Measurements from ENCODE around the gene PGF. TPM values are rescaled to one million over a fixed set of nuclear protein-coding genes. Genes with fewer than 3 reads are reported as not detected.

The PGF gene
- total and polyA plus RNA-seq, 4 donors = 3.0 to 10.0 (median 6.8) TPM

DNA sequence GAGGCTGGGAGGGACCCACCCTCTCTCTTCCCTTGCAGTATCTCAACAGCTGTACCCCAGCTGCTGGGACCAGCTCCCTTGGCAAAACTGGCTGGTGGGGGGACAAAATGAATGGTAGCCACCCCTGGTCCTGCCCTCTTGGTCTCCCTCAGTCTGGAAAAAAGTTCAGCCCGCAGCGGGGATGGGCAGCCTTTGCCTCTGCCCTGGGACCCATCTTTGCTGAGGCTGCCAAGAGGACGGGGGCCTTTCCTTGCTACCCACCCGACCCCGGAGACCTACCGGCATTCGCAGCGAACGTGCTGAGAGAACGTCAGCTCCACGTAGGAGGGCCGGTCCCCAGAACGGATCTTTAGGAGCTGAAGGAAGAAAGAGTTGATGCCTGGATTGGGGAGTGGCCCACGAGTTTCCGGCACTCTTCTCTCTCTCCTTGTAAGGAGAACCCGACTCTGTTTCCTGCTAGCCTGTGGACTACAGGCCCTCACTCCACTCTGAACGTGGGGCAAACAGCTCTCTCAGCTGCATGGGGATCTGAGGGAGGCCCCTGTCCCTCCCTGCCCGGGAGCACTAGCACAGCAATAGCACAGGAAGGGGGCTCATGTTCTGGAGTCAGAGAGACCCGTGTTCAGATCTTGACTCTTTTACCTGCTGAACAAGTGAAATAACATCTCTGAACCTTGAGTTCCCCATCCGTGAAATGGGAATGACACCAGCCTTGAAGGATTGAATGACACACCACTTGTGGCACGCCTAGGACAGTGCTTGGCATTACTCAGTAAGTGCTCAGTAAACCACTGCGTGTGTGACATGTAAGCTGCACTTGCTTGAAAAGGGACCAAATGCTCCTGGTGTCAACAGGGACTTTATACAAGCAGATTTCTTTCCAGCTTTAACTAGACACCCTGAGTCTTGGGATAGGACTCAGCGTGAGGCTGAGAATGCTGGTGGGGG lies 6.9 kb downstream of the PGF start:
- Histone ChIP-seq H3K4me3 (no peak overlapping the region), H3K9me3 (ENCODE audit: control insufficient read depth in 4 of 4, insufficient read depth in 3 of 4, low read length in 3 of 4) (no peaks in the 10 kb centered on the region), H3K27ac (ENCODE audit: low read depth in 1 of 2, low read length in 1 of 2) (no peak overlapping the region), H3K9ac (ENCODE audit: insufficient read depth in 1 of 2, low read length in 2 of 2) (no peak overlapping the region), H3K4me1 (ENCODE audit: control insufficient read depth in 5 of 5, insufficient read depth in 5 of 5, low read length in 5 of 5) (peaks cover 0 to 44% (median 8%) of the 10 kb centered on the region in 5 donors), H3K36me3 (ENCODE audit: control insufficient read depth in 4 of 4, insufficient read depth in 4 of 4, low read length in 4 of 4) (peaks cover 0 to 19% (median 6%) of the 10 kb centered on the region in 4 donors), H3K27me3 (ENCODE audit: control insufficient read depth in 3 of 3, insufficient read depth in 3 of 3, low read length in 2 of 3) (no peaks in the 10 kb centered on the region)
- WGBS, 2 donors = 83 to 88% methylated on average over 22 to 23 of the region's 23 CpGs
- DNase-seq (no peak), ATAC-seq (ENCODE audit: insufficient read depth, low FRiP score) (no peak)
- TF ChIP-seq, protein P1, sequence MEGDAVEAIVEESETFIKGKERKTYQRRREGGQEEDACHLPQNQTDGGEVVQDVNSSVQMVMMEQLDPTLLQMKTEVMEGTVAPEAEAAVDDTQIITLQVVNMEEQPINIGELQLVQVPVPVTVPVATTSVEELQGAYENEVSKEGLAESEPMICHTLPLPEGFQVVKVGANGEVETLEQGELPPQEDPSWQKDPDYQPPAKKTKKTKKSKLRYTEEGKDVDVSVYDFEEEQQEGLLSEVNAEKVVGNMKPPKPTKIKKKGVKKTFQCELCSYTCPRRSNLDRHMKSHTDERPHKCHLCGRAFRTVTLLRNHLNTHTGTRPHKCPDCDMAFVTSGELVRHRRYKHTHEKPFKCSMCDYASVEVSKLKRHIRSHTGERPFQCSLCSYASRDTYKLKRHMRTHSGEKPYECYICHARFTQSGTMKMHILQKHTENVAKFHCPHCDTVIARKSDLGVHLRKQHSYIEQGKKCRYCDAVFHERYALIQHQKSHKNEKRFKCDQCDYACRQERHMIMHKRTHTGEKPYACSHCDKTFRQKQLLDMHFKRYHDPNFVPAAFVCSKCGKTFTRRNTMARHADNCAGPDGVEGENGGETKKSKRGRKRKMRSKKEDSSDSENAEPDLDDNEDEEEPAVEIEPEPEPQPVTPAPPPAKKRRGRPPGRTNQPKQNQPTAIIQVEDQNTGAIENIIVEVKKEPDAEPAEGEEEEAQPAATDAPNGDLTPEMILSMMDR (IDR thresholded peaks at IDR 0.05; ENCODE audit: control extremely low read depth, extremely low read depth) = no peak

DNA sequence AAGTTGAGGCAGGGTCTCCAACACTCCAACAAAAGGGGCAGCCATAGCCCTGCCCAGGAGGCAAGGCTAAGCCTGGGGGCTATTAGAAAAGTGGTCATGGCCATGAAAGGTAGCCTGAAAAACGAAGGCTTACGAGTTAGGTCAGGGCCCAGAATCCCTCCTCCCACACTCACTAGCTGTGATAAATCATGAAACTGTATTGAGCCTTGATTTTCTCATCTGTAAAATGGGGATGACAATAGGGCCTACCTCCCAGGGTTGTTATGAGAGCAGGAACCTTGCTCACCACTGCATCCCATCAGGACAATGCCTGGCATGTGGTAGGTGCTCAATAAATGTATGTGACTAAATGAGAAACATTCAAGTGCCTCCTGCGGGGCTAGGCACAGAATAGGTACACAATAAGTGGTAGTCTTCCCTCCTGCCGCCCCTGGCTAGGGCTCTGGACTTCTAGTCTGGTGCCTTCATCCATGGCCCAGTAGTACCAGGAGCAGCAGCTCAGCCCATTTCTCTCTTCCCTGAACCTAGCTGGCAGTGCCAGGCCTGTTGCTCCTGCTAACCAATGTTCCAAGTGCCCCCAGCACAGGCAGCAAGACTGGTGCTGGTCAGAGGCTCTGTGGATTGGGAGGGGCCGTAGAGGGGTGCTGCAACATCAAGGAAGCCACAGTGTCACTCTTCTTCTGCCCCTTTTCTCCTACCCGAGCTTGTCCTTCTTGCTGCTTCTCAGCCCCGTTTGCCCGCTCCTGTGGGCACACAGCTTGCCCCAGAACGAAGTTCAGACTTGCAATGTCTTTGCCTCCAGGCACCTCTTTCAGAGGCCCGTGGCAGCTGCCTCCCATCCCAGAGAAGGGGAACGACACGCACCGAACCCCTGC lies 7.8 kb downstream of the PGF start:
- no peaks in the 10 kb centered on the region for H3K9me3 ChIP-seq (ENCODE audit: control insufficient read depth in 4 of 4, insufficient read depth in 3 of 4, low read length in 3 of 4)
- TF ChIP-seq, protein P1 (IDR thresholded peaks at IDR 0.05; ENCODE audit: control extremely low read depth, extremely low read depth) = no peak
- H3K9ac ChIP-seq (ENCODE audit: insufficient read depth in 1 of 2, low read length in 2 of 2) = no peak overlapping the region
- H3K27me3 ChIP-seq (ENCODE audit: control insufficient read depth in 3 of 3, insufficient read depth in 3 of 3, low read length in 2 of 3) = no peaks in the 10 kb centered on the region
- ATAC-seq (ENCODE audit: insufficient read depth, low FRiP score) (no peak), DNase-seq (no peak)
- H3K4me3 ChIP-seq = no peak overlapping the region
- no peak overlapping the region for H3K27ac ChIP-seq (ENCODE audit: low read depth in 1 of 2, low read length in 1 of 2)
- 91 to 93% methylated on average over 13 of the region's 13 CpGs for WGBS, 2 donors
- peaks cover 0 to 19% (median 7%) of the 10 kb centered on the region in 4 donors for H3K36me3 ChIP-seq (ENCODE audit: control insufficient read depth in 4 of 4, insufficient read depth in 4 of 4, low read length in 4 of 4)
- peaks cover 0 to 35% (median 4%) of the 10 kb centered on the region in 5 donors for H3K4me1 ChIP-seq (ENCODE audit: control insufficient read depth in 5 of 5, insufficient read depth in 5 of 5, low read length in 5 of 5)

GRCh38 chr14:74946659-74947281 lies 8.6 kb downstream of the PGF start:
- WGBS, 2 donors = 34 to 39% methylated on average over 5 of the region's 5 CpGs
- TF ChIP-seq, protein P1 (IDR thresholded peaks at IDR 0.05; ENCODE audit: control extremely low read depth, extremely low read depth) = no peak
- Histone ChIP-seq H3K4me3 (no peak overlapping the region), H3K9me3 (ENCODE audit: control insufficient read depth in 4 of 4, insufficient read depth in 3 of 4, low read length in 3 of 4) (no peaks in the 10 kb centered on the region), H3K9ac (ENCODE audit: insufficient read depth in 1 of 2, low read length in 2 of 2) (no peak overlapping the region), H3K27me3 (ENCODE audit: control insufficient read depth in 3 of 3, insufficient read depth in 3 of 3, low read length in 2 of 3) (no peaks in the 10 kb centered on the region), H3K27ac (ENCODE audit: low read depth in 1 of 2, low read length in 1 of 2) (no peak overlapping the region), H3K4me1 (ENCODE audit: control insufficient read depth in 5 of 5, insufficient read depth in 5 of 5, low read length in 5 of 5) (peaks cover 0 to 33% (median 11%) of the 10 kb centered on the region in 5 donors), H3K36me3 (ENCODE audit: control insufficient read depth in 4 of 4, insufficient read depth in 4 of 4, low read length in 4 of 4) (peaks cover 0 to 15% (median 7%) of the 10 kb centered on the region in 4 donors)
- DNase-seq (no peak), ATAC-seq (ENCODE audit: insufficient read depth, low FRiP score) (no peak)
